CMK (cell line): Measurements from ENCODE around the gene APBB2.

Experiments
- DNase-seq: peaks from one replicate; pipeline ENCODE4 v3.0.0-alpha.2; 2010; ENCODE audit warnings: low read depth

Gene APBB2

DNA sequence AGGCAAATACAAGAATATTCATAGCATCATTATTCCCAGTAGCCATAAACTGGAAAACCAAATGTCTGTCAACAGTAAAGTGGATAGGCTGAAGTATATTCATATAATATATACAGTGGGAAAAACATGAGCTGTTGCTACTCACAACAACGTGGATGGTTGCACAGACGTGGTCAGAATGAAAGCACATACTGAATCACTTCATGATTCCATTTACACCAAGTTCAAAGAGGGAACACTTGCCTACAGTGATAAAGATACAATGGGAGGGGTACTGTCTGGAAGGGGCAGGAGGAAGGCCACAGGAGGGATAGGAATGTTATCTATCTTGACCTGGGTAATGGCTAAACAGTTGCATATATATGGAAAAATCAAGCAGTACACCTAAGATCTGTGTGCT, 25.3 kb downstream of the APBB2 start:
- DNase-seq, result no peak

- DNase-seq, result no peak
Observed at GRCh38 chr4:41185614-41186592, 28.4 kb downstream of the APBB2 start.

DNA sequence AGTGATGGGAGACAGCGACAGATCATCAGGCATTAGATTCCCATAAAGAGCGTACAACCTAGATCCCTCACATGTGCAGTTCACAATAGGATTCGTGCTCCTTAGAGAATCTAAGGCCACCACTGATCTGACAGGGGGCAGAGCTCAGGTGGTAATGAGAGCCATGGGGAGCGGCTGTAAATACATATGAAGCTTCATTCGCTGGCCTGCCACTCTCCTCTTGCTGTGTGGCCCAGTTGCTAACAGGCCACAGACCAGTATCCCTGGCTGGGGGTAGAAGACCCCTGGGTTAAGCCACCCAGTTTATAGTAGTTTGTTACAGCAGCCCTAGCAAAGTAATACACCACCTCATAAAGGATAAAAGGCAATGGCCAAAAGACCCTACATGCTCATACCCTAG, 30.3 kb downstream of the APBB2 start:
- no peak for DNase-seq

GRCh38 chr4:41183021-41183553, 31.3 kb downstream of the APBB2 start:
- no peak for DNase-seq

GRCh38 chr4:41181037-41181436, 33.3 kb downstream of the APBB2 start:
- DNase-seq, result no peak

DNA sequence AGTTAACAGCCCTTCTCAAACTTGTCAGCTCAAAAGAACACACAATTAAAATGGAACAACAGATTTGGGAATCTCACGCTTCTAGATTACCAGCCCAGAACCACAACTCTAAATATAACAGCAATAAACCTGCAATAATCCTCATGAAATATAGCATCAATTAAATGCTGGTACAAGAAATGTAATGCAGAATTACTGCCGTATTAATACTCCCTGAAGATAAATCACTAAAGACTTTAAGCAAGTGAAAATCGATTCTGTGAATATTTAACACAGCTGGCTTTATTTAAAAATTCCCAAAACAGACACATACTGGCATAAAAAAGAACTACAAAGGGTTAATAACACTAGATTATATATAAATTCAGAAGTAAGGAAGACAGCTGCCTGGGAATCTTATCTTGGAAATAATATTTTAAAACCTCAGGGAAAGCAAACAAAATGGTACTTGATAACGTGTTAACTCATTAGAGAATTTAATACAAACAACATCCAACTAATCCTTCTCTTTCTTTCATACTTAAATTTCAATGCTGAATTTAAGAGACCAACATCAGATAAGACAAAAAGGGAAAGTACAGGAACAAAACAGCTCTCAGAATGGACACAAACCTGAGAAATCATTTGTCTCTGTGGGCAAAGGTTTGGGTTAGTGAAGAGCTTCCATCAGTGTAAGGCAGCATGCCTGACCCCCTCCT, 34.7 kb downstream of the APBB2 start:
- no peak for DNase-seq

GRCh38 chr4:41178372-41179370, 35.7 kb downstream of the APBB2 start:
- no peak for DNase-seq

DNA sequence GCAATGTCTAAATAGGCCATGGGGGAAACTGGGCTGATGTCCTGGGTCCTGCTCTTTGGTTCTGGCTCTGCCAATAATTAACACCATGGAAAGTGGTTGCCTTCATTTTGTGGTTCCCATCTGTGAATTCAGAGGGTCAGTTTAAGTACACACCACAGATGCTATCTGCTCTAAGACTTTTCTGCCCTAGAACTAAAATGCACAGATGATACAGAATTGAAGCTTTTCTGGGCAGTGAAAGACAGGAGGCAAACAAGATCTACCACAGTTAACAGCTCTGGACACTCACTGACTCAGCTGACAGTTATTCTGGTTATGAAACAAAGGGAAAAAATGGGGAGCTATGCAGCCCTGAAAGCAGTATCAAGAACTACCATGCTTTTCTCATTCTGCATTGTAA, 37.3 kb downstream of the APBB2 start:
- no peak for DNase-seq

DNA sequence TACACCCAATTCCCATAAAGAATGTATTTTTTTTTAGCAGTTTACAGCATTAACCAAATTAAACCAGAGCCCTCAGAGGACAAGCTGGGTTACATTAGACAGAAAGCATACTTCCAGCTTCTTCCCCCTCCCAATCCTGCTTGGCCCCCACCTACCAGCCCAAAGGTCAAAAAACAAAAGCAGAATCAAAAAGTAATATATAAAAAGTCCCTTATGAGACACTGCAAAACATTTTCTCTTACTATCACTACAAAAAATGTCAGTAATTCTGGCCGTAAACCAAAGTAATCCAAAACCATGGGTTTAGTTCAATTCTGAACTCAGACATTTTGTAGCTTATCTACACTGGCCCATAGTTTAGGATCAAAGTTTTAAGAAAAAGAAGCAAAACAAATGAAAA, 38.0 kb downstream of the APBB2 start:
- no peak for DNase-seq

GRCh38 chr4:41175794-41176193, 38.5 kb downstream of the APBB2 start:
- no peak for DNase-seq

- DNase-seq, result no peak
Observed at GRCh38 chr4:41174444-41174843, 39.9 kb downstream of the APBB2 start.

DNA sequence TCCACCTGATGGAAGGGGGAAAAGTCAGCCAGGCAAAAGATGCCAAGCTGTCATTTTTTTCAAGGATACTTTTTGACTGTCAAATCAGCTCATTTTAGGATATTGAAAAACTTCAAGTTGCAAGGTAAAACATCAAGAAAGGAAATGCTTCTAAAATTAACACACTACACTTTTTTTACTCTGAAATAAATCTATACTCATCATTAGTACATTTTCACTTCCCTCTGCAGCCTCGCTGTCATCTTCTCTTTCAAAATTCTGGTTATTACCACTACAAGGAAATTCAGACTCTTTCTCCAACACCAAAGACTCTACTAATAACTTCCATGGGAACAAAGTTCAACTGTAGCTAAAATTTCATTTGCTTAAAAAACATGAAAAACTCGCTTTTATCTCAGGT, 41.6 kb downstream of the APBB2 start:
- DNase-seq, result no peak

- no peak for DNase-seq
Observed at GRCh38 chr4:41169256-41169800, 45.0 kb downstream of the APBB2 start.

- no peak for DNase-seq
Observed at GRCh38 chr4:41167191-41167590, 47.2 kb downstream of the APBB2 start.

- no peak for DNase-seq
Observed at GRCh38 chr4:41164405-41164804, 49.9 kb downstream of the APBB2 start.

DNA sequence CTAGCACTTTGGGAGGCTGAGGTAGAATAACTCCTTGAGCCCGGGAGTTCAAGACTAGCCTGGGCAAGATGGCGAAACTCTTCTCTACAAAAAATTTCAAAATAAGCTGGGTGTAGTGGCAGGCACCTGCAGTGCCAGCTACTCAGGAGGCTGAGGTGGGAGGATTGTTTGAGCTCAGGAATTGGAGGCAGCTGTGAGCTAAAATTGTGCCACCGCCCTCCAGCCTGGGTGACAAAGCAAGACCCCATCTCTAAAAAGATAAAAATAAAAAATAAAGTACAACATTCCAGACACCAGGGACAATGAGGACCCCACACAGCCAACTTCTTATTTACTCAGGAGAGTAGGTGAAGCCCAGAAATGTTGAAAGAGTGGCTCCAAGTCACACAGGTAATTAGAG, 53.0 kb downstream of the APBB2 start:
- no peak for DNase-seq

- DNase-seq, result no peak
Observed at GRCh38 chr4:41160856-41161255, 53.5 kb downstream of the APBB2 start.

- no peak for DNase-seq
Observed at GRCh38 chr4:41160012-41160789, 54.1 kb downstream of the APBB2 start.

DNA sequence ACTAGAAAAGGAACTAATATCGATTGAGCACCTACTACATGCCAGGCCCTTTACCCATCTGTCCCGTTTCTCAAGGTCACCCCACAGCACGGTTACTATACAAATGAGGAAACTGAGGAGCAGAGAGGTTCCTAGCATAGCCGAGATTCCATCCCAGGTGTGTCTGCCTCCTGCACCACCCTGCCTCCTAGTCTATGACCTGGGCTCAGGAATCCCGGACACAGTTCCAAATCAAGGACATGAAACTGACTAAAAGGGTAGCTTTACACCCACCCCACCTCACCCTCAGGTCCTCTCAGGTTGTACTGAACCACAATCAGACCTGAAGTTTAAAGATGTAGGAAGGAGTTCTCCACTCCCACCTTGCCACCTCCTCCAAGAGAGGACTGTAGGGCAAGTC, 55.6 kb downstream of the APBB2 start:
- no peak for DNase-seq

DNA sequence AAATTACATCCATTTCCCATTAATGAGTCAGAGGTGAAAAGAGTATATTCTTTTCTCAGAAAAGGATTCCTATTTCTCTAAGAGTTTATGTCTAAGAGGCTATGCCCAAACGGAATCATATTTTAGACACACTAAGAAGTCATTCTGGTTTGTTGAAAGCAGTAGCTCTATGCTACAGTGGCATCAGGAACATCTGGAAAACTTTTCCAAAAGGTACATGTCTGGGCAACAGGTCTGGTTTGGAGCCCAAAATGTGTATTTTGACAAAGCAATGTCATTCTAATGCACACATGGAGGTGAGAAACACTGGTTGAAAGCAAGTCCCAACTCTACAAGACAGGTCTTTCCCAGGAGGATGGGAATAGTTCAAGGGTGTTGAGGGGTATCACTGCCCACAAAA, 56.1 kb downstream of the APBB2 start:
- DNase-seq, result no peak

GRCh38 chr4:41157009-41157408, 57.3 kb downstream of the APBB2 start:
- DNase-seq, result no peak
